IPS-11a (cell line): ENCODE measurements around the gene COL4A2.

Experiments
- H3K4me3 ChIP-seq: one replicate; pipeline ENCODE4 v1.5.1; 2013; ENCODE audit warnings: low read depth, low read length, control low read depth

The COL4A2 gene

DNA sequence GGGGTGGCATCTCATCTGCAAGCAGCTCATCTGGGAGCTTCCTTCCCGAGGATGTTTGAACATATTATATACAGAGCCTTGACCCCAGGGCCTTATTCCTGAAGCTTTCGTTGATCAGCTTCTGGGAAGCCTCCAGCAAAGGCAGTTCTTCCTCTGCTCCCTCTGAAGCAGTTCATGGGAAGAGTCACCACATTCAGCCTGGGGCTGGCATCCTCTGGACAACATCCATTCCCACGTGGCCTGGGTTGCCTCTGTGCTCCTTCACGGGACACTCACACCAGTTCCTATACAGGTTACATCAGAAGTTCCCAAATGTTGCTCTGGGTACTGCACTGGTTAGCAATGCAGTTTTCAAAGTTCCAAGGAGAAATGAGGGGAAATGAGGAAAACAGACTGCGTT is 29.6 kb downstream of the COL4A2 start:
- no peak overlapping the region for H3K4me3 ChIP-seq

DNA sequence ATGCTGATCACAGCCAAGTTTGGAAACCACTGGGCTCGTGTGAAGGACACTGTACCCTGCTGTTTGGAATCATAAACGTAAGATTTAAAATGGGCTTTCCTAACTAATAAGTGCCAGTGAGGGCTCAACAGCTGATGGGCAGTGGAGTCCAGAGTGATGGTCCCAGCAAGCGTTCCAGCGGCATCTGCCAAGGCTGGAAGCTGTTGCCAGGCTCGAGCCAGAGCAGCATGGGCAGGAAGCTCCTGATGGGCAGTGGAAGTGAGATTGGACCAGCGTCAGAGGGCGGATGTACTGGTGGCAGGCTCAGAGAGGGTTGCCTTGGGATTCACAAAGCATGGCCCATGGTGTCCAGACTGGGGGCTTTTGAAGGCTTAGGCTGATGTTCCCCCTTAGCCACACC is 30.2 kb downstream of the COL4A2 start:
- no peak overlapping the region for H3K4me3 ChIP-seq

DNA sequence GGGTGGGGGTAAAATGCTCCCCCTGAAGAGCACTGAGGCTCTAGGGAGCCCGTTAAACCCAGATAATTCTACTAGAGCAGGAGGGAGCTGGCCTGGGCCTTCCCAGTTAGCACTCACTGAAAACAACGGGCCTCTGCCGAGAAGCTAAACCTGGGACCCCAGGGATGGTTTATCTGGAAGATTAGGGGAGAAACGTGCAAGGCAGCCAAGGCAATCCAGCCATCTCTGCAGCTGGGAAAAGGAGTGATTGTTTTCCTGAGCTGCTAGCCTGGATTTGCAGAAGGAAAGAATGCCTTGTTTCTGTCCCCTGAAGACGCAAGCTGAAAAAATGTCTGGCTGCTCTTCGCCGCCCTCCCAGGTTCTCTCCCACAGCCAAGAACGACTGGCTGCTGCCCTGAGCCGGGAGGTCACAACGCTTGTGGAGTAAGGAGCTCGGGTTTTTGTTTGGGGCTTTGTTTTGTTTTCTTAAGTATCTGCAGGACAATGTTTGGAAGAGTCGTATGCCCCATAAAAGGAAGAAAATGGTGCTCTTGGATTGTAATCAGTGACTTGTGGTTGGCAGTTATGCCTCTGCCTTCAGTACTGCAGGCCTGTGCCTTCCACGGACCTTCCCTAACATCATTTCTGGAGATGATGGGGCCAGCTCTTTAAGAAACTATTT is 31.5 kb downstream of the COL4A2 start:
- H3K4me3 ChIP-seq, result no peak overlapping the region

DNA sequence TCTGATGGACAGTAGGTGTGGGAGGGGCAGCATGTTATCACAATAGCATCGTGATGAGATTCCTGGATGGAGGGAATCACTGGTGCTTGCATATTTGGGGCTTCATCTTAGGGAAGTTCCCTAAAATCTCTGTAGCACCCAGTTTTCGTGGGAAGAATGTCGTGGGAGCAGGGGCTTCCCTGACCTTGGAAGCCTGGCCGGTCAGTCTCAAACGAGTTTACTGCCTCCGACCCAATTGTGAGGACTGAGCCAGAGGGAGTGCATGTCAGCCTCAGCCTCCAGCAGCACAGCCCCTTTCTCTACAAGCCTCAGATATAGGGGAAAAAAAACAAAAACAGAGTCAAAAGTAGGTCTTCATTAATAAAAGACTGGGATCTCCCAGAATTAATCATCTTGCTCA is 32.2 kb downstream of the COL4A2 start:
- no peak overlapping the region for H3K4me3 ChIP-seq

DNA sequence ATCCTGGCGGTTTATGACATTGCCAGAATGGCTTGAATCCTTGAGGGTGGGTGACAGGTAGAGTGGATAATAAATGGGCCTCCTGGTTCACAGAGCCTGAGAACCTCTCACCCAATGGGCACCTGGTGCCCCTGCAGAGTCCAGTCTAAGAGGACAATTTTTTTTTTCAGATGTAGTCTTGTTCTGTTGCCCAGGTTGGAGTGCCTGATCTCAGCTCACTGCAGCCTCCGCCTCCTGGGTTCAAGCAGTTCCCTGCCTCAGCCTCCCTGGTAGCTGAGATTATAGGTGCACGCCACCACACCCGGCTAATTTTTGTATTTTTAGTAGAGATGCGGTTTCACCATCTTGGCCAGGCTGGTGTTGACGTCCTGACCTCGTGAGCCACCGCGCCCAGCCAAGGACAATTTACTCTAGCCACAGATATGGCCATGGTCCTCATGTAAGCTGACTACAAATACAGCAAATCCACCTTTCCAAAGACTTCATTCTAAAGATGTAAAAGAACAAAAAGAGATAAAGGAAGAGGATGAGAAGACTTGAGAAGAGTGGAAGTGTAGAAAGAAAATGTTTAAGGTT is 33.0 kb downstream of the COL4A2 start:
- H3K4me3 ChIP-seq, result no peak overlapping the region

DNA sequence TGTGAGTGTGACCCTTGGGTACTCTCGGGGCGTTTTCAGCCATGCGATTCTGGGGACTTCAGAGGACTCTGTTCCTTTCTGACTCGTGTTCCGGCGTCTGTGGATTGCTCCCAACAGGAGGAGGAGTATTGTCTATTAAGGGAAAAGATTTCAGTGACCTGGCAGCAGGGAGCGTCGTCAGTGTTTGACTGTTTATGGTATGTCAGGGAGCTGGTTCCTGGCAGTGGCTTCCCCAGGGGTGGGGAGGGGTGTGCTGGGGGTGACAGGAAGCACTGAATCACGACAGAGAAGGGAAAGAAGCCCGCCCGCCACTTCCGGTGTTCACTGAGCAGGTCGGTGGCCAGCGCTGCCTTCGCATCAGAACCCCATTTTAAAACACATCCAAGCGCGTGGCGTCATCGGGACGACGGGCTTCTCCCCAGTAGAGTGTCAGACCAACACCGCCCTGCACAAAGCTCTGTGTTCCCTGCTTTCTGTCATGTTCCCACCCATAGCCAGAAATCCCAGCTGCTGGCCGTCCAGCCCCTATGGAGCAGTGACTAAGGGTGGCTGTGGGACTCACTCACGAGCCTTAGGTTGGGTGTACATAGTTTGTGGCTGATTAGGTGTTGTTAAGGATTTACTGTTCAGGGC is 33.8 kb downstream of the COL4A2 start:
- no peak overlapping the region for H3K4me3 ChIP-seq

DNA sequence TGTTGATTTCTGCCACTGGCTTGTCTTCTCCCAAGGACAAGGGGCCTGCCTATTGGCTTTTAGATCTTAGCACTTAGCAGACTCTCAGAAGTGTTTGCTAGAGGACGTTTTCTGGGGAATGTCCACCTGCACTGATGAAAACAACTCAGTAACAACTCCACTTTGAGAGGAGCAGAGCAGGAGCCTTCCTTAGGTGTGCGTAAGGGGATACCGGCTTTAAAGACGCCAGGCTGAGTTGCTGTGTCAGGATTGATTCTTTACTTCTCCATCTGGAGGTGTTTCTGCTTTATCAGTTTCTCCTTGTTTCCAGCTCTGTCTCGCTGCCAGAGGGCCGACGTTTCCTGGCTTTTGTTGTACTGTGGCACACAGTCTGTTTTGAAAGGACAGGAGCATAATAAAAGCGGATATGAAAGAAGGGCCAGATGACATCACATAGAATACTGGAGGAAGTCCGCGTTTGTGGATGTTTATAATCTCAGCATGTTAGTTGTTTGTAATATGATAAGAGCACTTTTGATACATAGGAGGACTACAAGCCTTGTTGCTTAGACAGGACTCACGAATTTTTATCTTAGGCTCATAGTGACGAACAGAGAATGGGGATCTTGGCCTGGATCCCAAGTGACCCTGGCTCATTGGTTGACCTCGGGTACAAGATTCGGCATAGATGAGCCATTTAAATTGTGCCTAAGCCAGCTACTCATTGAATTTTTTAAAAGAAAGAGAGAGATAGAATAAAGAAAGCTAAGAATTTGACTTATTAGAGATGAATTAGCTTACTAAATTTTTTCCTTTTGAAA is 34.6 kb downstream of the COL4A2 start:
- no peak overlapping the region for H3K4me3 ChIP-seq

DNA sequence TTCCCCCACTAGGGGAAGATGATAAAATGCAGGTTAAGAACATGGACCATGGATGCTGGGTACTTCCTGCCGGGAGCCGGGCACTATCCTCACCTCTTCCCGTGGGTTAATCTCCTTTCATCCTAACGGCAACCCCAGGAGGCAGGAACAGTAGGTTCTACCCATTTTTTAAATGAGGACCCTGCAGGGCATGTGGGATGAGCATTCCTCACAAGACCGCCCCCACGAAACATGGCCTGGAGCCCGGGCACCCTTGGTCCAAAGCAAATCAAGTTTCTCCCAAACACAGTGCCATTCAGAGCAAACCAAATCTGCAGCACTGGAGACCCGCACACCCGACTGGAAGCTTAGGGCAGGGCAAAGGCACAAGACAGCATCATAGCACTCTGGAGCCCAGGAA is 35.4 kb downstream of the COL4A2 start:
- H3K4me3 ChIP-seq, result no peak overlapping the region

DNA sequence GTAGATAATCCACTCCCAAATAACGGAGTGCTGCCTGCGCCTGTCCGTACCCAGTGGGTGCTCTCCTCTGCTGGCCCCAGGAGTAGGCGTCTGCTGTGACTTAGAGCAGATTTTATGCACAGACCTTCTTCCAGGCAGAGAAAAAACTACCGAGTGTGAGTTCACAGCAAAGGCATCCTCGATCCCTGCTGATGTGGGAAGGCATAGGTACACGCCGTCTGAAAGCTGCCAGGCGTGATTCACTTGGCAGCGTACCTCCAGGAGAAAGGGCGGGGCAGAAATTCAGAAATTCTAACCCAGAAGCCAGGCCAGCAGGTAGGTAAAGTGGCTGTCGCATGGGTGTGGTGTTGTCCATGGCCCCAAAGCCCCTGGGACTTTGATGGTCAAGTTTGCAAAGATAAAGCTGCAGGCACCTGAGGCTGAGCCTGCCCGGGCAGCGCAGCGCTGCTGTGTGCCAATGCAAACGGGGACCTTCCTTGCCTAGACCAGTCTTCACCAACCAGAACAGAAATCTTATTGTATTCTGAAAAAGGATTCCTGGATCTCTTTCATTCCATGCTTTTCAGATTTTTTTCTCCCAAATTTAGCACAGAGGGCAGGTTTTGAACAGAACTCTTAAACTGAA is 36.3 kb downstream of the COL4A2 start:
- H3K4me3 ChIP-seq, result no peak overlapping the region

DNA sequence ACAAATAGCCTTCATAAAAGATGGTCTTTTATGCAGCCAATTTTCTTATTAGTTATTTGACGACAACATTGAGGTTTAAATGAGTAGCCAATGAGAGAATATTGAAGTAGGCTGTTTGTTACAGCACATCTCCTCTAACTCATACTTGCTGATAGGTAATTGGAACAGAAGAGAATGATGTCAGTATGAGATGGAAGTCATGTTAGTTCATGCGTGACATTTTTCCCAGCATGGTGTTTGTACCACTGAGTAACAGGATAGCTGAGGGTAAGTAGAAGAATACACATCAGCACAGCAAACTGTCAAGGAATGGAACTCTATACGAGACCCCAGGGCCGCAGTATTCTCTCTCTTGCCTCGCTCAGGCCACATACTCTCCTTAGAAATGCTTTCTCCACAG is 37.2 kb downstream of the COL4A2 start:
- H3K4me3 ChIP-seq, result no peak overlapping the region

DNA sequence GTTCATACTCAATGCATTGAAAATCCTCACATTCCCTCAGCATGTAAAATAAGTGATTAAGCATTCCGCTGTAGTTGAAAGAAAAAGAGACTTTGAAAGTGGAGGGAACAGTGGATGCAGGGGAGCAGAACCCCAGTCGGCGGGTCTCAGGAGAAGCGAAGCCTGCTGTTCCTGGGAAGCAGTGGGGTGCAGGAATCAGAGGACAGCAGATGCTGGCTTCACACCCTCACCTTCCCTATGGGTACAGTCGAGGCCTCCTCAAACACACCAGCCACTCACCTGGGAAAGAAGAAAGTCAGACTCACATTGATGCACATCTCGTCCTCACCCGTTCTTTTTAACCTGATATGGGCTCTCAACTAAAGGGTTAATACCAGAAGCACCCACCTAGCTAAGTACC is 38.2 kb downstream of the COL4A2 start:
- H3K4me3 ChIP-seq, result no peak overlapping the region

DNA sequence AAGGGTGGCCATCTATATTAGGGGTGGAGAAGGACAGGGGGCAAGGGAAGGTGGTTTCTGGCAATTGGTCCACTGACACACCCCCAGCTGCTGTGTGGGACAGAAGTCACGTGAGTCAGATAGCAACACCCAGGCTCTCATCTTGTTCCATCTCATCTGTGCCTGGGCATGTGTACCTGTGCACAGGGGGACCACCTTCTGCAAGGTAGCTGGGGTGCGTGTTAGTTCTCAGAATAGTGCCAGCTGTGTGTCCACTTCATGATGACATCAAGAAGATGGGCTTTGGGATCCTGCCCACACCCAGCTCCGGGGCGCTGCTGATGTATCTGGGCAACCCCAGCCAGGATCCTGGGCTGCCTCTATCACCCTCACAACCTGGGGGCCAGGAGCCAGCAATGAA is 38.6 kb downstream of the COL4A2 start:
- H3K4me3 ChIP-seq, result no peak overlapping the region

DNA sequence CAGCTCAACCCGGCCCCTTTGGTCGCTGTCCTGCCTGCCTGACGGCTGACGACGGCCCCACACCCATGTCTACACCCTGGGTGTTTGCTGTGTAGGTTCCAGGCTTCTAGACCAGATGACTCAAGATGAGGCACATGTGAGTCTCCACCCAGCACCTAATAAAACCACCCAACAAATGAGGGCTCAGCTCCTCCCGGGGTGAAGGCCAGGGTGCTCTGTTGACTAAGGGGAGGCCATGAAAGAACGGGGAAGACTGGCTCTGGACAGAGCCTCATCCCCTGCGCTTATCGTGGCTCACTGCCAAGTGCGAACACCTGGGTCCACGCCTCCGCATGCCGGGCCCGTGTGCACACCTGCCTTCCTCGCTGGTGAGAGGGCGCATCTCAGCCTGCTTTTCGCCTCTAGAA is 39.6 kb downstream of the COL4A2 start:
- H3K4me3 ChIP-seq, result no peak overlapping the region

DNA sequence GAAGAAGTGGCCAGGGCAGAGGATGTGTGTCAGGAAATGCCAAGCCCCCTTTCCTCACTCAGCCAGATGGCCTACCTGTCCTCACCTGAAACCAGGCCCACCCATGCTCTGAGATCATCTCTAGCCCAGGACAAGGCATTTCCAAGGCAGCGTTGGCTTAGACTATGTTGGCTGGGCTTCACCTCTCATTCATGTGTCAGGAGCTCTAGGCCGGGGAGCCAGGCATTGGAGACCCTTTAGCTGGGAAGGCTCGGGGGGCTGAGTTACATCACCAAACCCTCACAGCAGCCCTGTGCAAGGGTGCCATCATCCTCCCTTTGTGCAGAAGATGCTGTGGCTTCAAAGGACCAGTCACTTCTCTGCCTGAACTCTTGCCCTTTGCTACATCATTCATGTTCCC is 40.0 kb downstream of the COL4A2 start:
- no peak overlapping the region for H3K4me3 ChIP-seq

DNA sequence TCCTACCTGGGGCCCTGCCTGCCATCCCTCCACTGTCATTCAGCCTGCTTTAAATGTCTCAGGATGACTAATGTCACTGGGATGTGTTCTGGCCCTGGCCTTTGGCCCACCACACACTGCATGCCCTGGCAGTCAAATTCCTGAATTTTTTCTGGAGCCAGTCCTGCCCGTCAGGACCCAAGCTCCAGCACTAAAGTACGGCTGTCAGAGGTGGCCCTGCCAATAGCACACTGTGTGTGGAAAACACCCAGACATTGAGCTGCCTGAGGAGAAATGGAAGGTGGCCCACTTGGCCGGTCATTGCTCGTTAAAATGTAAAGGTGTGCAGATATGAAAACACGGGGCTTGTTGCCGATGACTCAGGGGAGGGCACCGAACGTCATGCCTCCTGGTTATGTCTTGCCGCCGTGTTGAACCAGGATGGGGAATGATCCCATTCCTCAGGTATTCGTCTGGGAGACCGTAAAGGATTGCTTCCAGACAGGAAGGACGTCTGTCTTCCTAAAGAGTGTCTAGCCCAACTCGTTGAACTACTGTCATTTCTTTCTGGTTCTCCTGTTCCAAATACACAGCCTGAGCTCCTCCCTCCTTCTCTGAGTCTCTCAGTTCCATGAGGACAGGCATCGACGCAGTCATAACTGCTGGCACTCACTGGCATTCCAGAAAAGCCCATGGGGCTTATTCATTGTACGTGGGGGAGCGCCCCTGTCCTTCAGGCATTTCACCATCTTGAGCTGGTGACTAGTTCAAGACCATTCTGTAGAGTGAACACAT is 40.6 kb downstream of the COL4A2 start:
- H3K4me3 ChIP-seq, result no peak overlapping the region

DNA sequence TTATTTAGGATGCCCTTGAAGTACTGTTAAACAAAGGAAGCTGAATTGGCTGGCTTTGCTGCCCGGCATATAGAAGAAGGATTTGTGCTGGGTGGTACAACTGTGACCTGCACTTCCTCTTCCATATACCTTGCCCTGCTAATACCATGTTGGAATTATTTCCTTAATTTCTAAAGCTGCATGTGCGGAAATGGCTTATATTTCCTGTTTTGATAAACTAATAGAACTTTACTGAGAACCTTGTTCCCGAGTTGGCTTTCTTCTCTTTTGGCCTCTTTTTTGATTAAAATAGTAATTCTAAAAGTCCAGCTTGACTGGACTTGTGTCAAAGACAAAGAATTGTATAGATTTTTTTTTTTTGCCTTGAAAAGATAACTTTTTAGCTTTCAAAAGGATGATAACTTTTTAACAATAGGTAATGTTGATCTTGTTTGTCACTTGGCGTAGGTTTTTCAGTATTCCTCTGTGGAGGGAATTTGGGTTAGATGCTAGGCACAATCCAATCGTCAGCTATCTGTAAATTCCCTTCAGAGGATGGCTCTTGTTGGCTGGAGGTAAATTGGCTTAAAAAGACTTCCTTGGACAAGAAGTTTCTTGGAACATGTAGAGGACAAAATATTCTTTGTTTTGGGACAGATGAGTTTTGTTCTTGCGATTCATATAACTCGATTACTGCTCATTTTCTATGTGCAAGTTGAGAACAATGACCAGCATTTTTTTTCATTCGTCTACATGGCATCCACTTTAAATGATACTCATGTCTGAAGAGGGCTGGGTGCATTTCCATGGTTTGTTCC is 41.4 kb downstream of the COL4A2 start:
- H3K4me3 ChIP-seq, result no peak overlapping the region

DNA sequence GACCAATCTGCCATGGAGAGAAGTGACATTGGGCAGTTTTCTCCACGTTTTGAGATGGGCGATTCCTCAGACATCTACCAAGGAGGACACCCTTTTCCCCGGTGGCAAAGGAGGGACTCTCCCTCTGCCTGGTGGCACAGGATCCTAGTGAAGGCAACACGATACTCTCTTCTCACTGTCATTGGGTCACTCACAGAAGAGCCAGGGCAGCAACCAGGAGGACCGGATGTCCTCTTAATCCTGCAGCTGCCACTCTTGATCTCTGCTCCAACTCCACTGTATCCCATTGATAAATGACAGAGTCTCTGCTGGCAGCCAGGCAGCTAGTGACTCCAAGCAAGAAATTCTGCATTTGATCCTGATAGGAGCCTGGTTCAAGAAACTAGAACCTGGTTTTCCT is 42.2 kb downstream of the COL4A2 start:
- H3K4me3 ChIP-seq, result no peak overlapping the region

DNA sequence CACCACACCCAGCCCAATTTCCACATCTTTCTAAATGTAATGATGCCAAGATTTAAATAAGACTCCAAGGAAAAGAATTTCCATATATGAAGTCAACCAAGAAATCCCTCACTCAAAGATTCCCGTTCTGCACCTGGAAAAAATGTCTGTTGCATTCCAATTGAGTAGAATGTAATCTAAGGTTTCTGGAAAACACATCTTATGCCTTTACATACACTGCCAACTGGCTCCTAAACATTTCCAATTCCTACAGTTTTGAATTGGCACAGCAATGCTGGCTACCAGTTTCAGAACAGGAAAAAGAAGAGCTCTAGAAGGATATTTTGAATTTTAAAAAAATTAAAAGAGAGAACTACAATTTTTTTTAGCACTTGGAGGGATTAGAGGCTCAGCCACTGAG is 43.0 kb downstream of the COL4A2 start:
- H3K4me3 ChIP-seq, result no peak overlapping the region

DNA sequence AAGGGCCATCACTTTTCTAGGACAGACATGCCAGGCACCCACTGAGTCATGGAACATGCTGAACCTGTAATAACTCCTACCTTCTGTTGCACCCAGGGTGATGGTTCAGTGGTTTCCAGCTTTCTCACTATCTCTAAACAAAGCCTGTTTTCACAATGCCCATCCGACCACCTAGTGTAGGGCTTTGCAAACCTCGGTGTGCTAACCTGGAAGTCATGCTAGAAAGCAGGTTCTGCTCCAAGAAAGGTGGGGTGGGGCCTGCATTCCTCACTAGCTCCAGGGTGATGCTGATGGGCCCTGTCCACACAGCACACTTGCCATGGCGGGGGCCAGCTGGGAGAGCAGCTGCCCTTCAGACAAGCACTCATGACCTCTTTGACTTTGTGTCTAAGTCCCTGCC is 43.4 kb downstream of the COL4A2 start:
- no peak overlapping the region for H3K4me3 ChIP-seq
